Psoas muscle (tissue), 8 donors: Measurements from ENCODE around the gene SH3BP4. TPM values are rescaled to one million over a fixed set of nuclear protein-coding genes. Genes with fewer than 3 reads are reported as not detected.
A peak's percentile ranks its signal among the peaks of the same experiment; 100 is the strongest.

Experiments
- ATAC-seq, 4 donors: fragments of 200-7000 bp; cut with Tn5 transposase; one replicate each; pipeline ENCODE4 v1.9.1; 2020; ENCODE audit warnings: moderate library complexity in 3 of 4, mild to moderate bottlenecking in 2 of 4
- DNase-seq, 2 donors: peaks; one replicate each; pipeline ENCODE4 v3.0.0-alpha.2; 2020
- H3K27ac ChIP-seq: fragments of 200-600 bp; one replicate; pipeline ENCODE4 v1.8.0; 2022
- H3K27me3 ChIP-seq, 3 donors: fragments of 200-600 bp in 1 of 3; one replicate each; pipeline versions ENCODE4 v1.6.1 to v1.8.0; 2013 to 2022; ENCODE audit warnings: low read length in 2 of 3, mild to moderate bottlenecking in 2 of 3, moderate library complexity in 1 of 3; ENCODE audit not compliant: insufficient read depth in 3 of 3
- H3K36me3 ChIP-seq, 2 donors: fragments of 200-600 bp in 1 of 2; one replicate each; pipeline versions ENCODE4 v1.6.1 to v1.8.0; 2013 to 2022; ENCODE audit warnings: low read depth in 1 of 2, mild to moderate bottlenecking in 1 of 2, moderate library complexity in 1 of 2; ENCODE audit not compliant: insufficient read depth in 1 of 2
- H3K4me1 ChIP-seq: fragments of 200-600 bp; one replicate; pipeline ENCODE4 v1.8.0; 2022
- H3K4me3 ChIP-seq: fragments of 200-600 bp; one replicate; pipeline ENCODE4 v1.8.0; 2022; ENCODE audit warnings: mild to moderate bottlenecking
- H3K9me3 ChIP-seq: fragments of 200-600 bp; one replicate; pipeline ENCODE4 v1.8.0; 2022
- CTCF ChIP-seq: fragments of 200-600 bp; IDR thresholded peaks from one replicate; pipeline ENCODE4 v1.8.0; 2022; ENCODE audit warnings: antibody characterized with exemption
- WGBS, 3 donors: extraction: QIAGEN DNeasy Blood & Tissue Kit; methylation state at CpG; one replicate each; pipeline versions ENCODE4 v1.1.6 to v1.1.7; 2013; 5-methylcytosine and 5-hydroxymethylcytosine counted together
- intact Hi-C, 2 donors: fragments of 100-400 bp; cut with DNase I; formaldehyde crosslinking; loops; one replicate each; pipeline versions ENCODE4 v1.11.0 to v1.14.2; 2022
- polyA plus RNA-seq, 3 donors: library from polyadenylated mRNA; stranded (reverse); fragments of 200-250 nt; gene quantifications; one replicate each; pipeline ENCODE4 v1.2.3, GENCODE V29; 2013
- total RNA-seq, 4 donors: library from RNA; stranded (reverse); fragmentation: NEBNext Ultra II Directional in 2 of 4; extraction: Animal tissue kit (Norgen Biotek cat#: 25700) in 2 of 4; gene quantifications; one replicate each; pipeline versions ENCODE4 v1.2.1 to v1.2.4, GENCODE V29; 2021 to 2023
- donor health status: healthy with polysubstance abuse.
- donor health status: DM: no; HTN: no; CAD: no; lungs with moderate emphysema.
- donor health status: Bipolar disorder and iron deficiency.
- donor health status: healthy.
- donor health status: DM: yes; HTN: yes; CAD: no.
- donor health status: DM: no; HTN: no; CAD: no.
- donor health status: DM: no; HTN: no; CAD: no.
- donor health status: DM: yes; HTN: yes; CAD: no.

SH3BP4 gene
- total and polyA plus RNA-seq, 7 donors = 3.0 to 14.9 (median 9.4) TPM

- ATAC-seq = peak in 3 of 4 donors; percentile 23 to 39 (median 34)
- no peaks in the 10 kb centered on the region for H3K36me3 ChIP-seq
- TF ChIP-seq CTCF = no peak
- H3K27ac ChIP-seq = peak overlapping the region; percentile 9
- peak in 1 of 2 donors; percentile 46 for DNase-seq
- 59 to 63% (median 60%) methylated on average over 23 of the region's 23 CpGs for WGBS, 3 donors
- H3K4me3 ChIP-seq = no peak overlapping the region
- H3K9me3 ChIP-seq = no peaks in the 10 kb centered on the region
- H3K27me3 ChIP-seq = peaks cover 0 to 3% (median 0%) of the 10 kb centered on the region in 3 donors
- intact Hi-C loops = no loop called here
- peaks cover 19% of the 10 kb centered on the region for H3K4me1 ChIP-seq
These were observed 26.8 kb downstream of the SH3BP4 start for GRCh38 chr2:234978466-234979203.

DNA sequence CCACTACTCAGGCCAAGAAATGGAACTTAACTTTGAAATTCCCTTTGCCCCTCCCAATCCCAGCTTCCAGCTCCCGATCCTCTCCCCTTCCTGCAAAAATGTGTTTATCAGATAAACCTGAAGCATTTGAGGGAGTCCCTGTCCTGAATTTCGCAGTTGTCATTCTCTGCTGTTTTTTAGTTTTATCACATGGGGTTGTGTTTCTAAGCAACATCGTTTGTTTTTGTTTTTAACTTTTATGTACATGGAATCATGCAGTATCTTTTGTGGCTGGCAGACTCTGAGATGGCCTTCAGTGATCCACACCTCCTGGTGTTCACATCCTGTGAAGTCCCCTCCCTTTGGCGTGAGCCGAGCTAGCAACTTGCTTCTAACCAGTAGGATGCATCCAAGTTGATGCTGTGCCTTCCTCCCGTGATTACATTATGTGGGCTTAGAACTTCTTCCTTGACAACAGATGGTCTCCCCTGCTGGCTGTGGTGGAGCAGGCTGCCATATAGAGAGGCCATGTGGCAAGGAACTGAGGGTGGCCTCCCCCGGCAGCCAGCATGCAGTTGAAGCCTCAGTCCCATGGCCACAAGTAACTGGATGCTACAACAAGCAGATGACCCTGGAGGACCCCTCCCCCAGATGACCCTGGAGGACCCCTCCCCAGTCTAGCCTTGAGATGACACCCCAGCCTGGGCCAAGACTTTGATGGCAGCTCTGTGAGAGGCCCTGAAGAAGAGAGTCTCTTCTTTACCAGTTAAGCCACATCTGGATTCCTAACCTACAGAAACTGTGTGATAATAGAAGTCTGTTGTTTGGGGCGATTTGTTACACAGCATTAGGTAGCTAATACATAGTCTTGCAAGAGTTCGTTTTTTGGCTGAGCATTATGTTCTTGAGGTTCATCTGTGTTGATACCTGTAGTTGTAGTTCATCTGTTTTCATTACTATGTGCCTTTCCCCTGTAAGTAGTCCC, 27.7 kb downstream of the SH3BP4 start:
- 73 to 77% (median 76%) methylated on average over 9 of the region's 9 CpGs for WGBS, 3 donors
- Histone ChIP-seq H3K4me1 (peaks cover 17% of the 10 kb centered on the region), H3K27ac (peak overlapping the region; percentile 57), H3K36me3 (no peaks in the 10 kb centered on the region), H3K27me3 (peaks cover 0 to 3% (median 0%) of the 10 kb centered on the region in 3 donors), H3K4me3 (no peak overlapping the region), H3K9me3 (no peaks in the 10 kb centered on the region)
- no peak for TF ChIP-seq CTCF
- ATAC-seq = no peak
- DNase-seq = no peak
- intact Hi-C loops = no loop called here

GRCh38 chr2:234980451-234981187, 28.8 kb downstream of the SH3BP4 start:
- H3K27me3 ChIP-seq = peaks cover 0 to 3% (median 0%) of the 10 kb centered on the region in 3 donors
- ATAC-seq = no peak
- H3K36me3 ChIP-seq = no peaks in the 10 kb centered on the region
- no peak overlapping the region for H3K4me3 ChIP-seq
- no peaks in the 10 kb centered on the region for H3K9me3 ChIP-seq
- 62 to 77% (median 74%) methylated on average over 14 of the region's 14 CpGs for WGBS, 3 donors
- peak in 1 of 2 donors; percentile 11 for DNase-seq
- intact Hi-C loops = no loop called here
- peak overlapping the region; percentile 57 for H3K27ac ChIP-seq
- H3K4me1 ChIP-seq = peaks cover 7% of the 10 kb centered on the region
- no peak for TF ChIP-seq CTCF

GRCh38 chr2:234981197-234982095, 29.6 kb downstream of the SH3BP4 start:
- Histone ChIP-seq H3K27me3 (peaks cover 0 to 3% (median 0%) of the 10 kb centered on the region in 3 donors), H3K9me3 (no peaks in the 10 kb centered on the region), H3K27ac (peak overlapping the region; percentile 57), H3K4me1 (peaks cover 7% of the 10 kb centered on the region), H3K4me3 (peak overlapping the region; percentile 20), H3K36me3 (no peaks in the 10 kb centered on the region)
- WGBS, 3 donors = 54 to 57% (median 56%) methylated on average over 25 to 26 of the region's 26 CpGs
- TF ChIP-seq CTCF = no peak
- peak; percentile 76 to 79 for DNase-seq
- intact Hi-C loops = no loop called here
- ATAC-seq = peak; percentile 59 to 84 (median 78)
